ENCODE data around the gene KCNH1.

The KCNH1 gene

GRCh38 chr1:210792250-210793102 is 341.5 kb downstream of the KCNH1 start:
- no peak for DNase-seq

- no peak for DNase-seq
These were observed 343.8 kb downstream of the KCNH1 start for GRCh38 chr1:210790196-210790595.

GRCh38 chr1:210787800-210788199 is 346.1 kb downstream of the KCNH1 start:
- DNase-seq, result no peak

- DNase-seq, result no peak
These were observed 347.4 kb downstream of the KCNH1 start for GRCh38 chr1:210786546-210786945.

GRCh38 chr1:210783925-210784324 is 350.0 kb downstream of the KCNH1 start:
- DNase-seq, result no peak

- DNase-seq, result no peak
These were observed 352.3 kb downstream of the KCNH1 start for GRCh38 chr1:210781652-210782051.

- DNase-seq, result no peak
These were observed 354.7 kb downstream of the KCNH1 start for GRCh38 chr1:210779269-210779668.

GRCh38 chr1:210777914-210778313 is 356.0 kb downstream of the KCNH1 start:
- DNase-seq, result no peak

GRCh38 chr1:210776712-210777111 is 357.2 kb downstream of the KCNH1 start:
- DNase-seq, result no peak

- DNase-seq, result no peak
These were observed 358.7 kb downstream of the KCNH1 start for GRCh38 chr1:210775289-210775688.

- DNase-seq, result no peak
These were observed 360.5 kb downstream of the KCNH1 start for GRCh38 chr1:210773450-210773849.

GRCh38 chr1:210771131-210771530 is 362.8 kb downstream of the KCNH1 start:
- DNase-seq, result no peak

- DNase-seq, result no peak
These were observed 363.5 kb downstream of the KCNH1 start for GRCh38 chr1:210770396-210770984.

- DNase-seq, result no peak
These were observed 364.5 kb downstream of the KCNH1 start for GRCh38 chr1:210769473-210769872.

GRCh38 chr1:210764536-210764935 is 369.4 kb downstream of the KCNH1 start:
- DNase-seq, result no peak

GRCh38 chr1:210758761-210759160 is 375.2 kb downstream of the KCNH1 start:
- no peak for DNase-seq

GRCh38 chr1:210758261-210758660 is 375.7 kb downstream of the KCNH1 start:
- DNase-seq, result no peak

- DNase-seq, result no peak
These were observed 376.3 kb downstream of the KCNH1 start for GRCh38 chr1:210757677-210758076.

- no peak for DNase-seq
These were observed 377.8 kb downstream of the KCNH1 start for GRCh38 chr1:210755991-210756659.

- no peak for DNase-seq
These were observed 378.9 kb downstream of the KCNH1 start for GRCh38 chr1:210754878-210755665.

- no peak for DNase-seq
These were observed 382.0 kb downstream of the KCNH1 start for GRCh38 chr1:210751911-210752310.

GRCh38 chr1:210750468-210750867 is 383.5 kb downstream of the KCNH1 start:
- no peak for DNase-seq

GRCh38 chr1:210748796-210749195 is 385.2 kb downstream of the KCNH1 start:
- DNase-seq, result no peak

Data from activated CD8-positive, alpha-beta memory T cell treated with anti-CD3 and anti-CD28 coated beads, Interleukin-2, amount 50 U/mL, for 48 hours (primary cell).